CD4-positive, alpha-beta T cell treated with Interleukin-12 subunit alpha and Interleukin-12 subunit beta, for 1 hour (primary cell): ENCODE measurements around the gene BABAM2.

Experiments used
- DNase-seq: peaks from one replicate; pipeline ENCODE4 v3.0.0-alpha.2; 2020

Gene BABAM2

DNA sequence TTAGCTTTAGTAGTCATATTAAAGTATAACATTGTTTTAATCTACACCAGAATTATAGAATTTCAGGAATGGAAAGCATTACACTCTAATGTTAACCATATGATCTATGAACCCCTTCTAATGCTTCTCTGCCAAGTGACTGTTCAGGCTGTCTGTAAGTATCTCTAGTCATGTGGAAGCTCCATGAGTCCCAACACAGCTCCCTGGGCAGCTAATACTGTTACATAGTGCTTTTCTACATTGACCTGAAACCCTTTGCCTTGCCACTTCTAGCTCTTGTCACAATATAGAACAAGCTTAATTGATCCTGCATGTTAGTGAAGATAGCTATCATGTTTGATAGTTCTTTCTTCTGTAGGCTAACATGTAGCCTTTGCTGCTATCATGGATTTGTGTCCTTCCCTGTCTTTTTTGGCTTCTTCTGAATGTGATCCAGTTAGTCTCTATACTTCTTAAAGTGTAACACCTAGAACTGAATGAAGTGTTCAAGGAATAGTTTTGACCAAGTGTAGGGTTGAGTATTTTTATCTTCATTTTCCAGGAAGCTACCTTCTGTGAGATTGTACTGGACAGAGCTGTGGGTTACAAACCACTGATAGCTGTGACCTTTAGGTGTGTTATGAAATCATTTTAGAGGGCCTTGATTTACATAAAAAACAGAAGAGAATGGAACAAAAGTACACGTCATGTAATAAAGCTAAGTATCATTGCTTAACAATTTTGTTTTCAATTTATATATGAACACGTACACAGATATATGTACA, 23.7 kb downstream of the BABAM2 start:
- no peak for DNase-seq

DNA sequence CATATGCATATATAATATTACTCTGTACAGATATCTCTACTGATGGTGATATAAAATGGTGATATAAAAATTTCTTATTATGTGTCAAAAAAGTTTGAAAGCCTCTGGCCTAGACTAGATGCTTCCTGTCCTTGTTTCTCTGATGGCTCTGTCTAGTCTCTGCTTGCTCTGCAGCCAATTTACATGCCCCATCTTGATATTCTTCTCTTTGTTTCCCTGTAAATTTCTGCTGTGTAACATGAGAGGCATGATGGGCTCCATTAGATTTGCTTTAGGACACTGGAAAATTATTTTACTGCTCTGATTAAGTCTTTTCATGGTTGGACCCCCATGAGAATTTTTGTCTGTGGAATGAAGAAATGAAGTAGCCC, 24.3 kb downstream of the BABAM2 start:
- DNase-seq: no peak

DNA sequence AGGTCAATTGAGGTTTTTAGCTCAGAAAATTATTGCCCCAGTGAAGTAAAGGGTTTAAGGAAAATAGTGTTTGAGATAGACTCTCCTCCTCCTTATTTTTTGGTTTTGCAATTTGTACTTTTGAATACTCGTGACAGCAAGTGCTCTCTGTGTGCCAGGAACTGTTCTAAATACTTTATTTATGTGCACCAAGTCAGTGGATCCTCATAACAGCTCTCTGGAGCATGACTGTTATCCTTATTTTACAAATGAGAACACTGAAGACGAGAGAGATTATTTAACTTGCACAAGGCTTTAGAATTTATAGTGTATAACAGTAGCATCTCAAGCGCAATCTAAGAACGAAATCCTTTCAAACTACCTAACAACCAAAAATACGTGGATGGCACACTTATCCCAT, 24.7 kb downstream of the BABAM2 start:
- DNase-seq: no peak

DNA sequence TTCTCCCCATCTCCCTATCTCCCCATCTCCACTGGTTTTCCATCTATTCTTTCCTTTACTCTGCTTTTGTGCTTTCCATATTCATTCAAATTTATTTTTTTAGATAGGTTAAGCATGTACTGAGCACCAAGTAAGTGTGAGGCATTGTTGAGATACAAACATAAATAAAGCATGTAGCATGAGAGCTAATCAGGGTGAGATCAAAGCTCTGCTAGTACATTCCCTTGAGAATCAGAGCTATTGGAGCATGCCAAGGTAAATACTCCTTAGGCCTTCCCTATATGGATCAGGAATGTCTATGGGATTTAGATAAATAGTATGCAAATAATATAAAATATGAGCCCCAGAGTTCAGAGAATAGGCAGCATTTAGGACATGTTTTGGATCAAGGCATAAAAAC, 25.3 kb downstream of the BABAM2 start:
- DNase-seq: no peak

DNA sequence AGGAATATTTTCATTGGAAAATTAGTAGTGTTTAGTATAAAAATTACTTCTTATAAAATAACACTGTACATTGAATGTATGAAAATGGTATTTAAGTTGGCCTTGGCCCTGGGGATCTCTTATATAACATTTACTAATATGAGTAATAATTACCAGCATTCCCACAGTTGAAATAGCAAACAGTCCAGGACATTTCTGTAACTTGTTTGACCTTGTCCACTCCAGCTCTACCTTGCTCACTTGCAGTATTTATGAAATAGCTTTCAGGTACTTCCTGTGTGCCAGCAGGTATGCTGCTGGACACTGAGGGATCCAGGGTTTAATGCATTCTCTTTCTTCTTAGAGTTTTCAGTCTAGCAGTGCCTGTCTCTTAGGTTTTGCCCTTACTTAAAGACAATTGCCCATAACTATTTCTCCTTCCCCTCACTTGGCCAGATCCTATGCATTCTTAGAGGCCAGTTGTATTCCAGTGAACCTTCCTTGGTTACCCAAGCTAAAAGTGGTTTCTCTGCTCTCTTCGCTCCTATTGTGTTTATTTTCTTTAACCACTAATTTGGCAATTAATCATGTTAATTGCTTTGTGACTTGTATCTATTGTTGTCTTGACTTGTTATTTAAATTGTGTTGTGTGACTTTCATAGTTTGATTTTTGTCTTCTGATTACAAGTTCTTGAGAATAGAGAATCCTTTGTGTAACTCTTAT, 25.9 kb downstream of the BABAM2 start:
- DNase-seq: no peak

DNA sequence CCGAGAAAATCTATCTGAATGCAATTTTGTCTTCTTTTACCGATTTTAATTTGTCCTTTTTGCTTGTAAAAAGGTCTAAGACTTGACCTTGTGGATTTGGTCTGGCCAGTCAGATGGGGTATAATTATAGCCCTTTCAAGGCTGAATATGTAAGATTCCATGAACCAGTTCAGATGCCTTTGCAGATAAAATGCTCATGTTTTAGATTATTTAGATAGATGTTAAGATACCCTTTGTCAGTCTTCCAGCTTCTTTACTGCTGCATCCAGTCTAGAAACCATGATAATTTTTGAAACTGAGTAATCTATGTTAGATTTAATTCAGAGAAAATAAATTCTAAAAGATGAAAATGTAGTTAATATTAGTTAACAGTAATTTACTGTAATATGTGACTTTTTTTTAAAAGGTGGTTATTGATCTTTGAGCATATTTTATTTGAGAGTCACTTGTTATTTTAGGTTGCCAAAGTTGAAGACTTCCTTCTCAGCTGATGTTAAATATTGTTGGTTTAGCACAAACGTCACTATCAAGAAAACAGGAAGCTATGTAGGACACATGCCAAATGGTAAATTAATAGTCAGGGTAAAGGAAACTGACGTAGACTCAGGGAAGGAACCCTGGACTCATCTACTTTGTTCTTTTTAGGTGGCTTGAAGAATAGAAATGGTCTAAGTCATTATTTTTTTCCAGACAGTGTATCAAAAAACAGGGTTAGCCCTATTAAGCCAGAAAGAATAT, 29.8 kb downstream of the BABAM2 start:
- DNase-seq: peak; percentile 76

DNA sequence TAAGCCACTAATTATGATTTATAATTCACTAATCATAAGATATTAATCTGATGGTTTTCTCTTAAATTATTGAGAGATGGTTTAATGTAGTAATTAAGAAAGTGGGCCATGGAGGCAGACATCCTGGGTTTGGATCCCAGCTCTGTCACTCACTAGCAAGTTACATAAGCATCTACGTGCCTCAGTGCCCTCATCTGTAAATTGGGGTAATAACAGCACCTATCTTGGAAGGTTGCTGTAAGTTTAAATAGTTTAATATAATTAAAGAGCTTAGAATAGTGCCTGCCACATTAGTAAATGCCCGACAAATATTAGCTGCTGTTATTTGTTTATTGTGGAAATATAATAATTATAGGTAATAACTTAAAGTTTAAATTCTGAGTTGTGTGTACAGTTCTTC, 30.9 kb downstream of the BABAM2 start:
- no peak for DNase-seq

DNA sequence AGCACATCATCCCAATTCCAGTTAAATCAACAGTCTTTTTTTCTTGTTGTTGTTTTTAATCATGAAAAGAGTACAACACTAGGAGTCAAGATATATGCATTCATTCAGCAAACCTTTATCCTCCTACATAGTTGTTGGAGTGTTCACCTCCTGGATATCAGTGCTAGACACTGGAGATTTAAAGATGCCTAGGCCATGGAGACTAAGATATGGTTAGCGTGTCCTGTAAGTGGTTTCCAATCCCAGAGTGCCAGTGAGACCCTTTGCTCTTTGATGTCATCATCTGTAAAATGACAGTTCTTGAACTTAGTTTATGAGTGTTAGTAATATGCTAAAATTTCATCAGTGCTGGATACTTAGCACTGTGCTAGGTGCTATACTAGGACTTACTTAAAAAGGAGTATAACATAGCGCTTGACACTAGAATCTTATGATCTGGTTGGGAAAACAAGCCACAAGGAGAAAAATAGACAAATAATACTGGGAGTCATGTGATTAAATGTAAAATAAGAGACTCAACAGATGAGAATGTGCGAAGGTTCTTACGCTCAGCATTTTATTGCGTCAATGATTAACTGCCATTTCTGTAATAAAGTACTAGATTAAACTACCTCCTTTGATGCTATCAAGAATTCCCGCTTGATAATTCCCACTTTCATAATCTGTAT, 31.5 kb downstream of the BABAM2 start:
- DNase-seq: no peak

DNA sequence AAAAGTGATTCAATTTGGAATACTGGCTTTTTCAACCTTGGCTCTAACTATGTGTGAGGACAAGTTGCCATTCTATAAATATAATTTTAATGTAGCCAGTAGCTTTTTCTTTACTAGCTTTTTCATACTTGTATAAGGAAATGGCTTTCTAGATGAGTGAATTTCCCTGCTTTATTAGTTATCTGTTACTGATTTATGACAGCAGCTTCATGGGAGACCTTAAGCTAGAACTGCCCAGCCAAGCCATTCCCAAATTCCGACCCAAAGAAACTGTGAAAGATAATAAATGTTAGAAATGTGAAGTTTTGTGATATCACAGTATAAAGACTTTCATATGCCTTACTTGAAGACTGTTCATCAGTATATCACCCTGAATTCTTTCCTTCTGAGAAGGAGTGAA, 32.3 kb downstream of the BABAM2 start:
- no peak for DNase-seq

DNA sequence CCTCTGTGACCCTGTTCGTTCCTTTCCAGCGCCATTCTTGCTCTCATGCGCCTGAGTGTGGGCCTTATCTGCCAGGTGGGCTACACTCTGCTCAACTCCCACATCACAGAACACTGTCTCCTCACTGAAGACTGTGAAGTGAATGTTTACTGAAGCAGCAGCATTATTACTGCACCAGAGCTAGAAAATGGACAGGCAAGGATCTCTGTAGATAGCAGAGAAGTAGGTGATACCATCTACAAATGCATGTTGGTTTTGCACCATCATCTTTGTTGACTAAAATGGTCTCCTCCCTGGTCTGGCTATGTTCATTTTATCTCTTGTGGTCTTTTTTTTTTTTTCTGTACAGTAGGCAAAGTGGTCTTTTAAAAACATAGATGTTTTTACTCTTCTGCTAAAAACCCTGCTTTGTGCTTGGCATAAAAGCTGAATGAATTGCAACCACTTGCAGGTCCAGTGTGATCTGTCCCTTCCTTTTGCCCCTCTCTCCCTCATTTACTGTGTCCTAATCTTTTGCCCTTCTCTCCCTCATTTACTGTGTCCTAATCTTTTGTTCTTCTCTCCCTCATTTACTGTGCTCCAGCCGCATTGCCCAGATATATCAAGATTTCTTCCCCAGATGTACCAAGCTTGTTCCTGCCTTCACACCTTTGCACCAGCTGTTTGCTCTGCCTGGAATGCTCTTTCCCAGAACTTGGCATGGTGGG, 35.4 kb downstream of the BABAM2 start:
- DNase-seq: no peak

DNA sequence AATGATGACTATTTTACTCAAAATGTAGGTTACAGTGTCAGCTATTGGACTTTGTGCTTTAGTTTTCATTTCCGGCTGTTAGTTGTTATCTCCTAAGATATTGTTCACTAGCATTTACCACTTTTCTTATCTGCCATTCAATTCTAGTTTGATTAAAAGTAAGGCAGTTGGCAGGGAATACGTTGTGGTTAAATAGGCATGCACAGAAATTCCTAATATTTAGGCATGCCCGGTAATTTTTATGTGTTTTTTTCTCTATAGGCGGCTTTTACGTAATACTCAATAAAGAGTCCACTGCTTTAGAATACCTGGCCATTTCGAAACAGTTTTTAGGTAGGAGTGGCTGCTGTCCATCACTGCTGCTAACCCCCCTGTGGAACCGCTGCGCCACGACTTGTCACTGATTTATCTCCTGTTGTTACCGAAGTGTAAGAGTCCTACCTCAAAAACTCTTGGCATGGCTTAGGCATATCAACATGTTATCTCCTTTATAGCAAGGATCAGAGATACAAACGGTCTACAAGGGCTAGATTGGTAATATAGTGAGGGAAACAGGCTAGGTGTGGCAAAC, 39.5 kb downstream of the BABAM2 start:
- no peak for DNase-seq

DNA sequence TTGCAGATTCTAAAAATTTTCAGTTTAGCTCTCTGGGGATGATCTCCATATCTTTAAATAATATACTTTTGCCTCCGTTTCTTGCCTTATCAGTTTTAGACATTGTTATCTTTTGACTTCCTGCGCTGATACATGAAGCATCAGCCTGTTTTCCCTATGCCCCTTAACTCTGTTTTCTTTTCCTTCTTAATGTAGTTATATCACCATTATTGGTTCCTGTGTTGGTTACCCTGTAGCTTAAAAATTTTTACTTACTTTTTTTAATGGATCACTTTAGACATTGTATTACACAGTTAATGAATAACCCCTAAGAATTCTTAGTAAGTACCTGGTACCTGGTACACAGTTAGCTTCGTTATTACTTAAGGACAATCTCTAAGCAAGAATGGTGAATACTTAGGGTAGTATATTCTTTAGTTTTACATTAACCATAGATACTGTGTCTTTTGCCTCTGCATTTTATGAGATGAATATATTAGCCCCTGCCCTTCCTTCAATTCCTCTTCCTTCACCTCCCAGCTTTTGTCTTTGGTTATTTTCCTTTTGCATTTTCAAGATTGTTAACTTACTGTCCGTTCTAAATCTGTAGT, 40.9 kb downstream of the BABAM2 start:
- DNase-seq: no peak

DNA sequence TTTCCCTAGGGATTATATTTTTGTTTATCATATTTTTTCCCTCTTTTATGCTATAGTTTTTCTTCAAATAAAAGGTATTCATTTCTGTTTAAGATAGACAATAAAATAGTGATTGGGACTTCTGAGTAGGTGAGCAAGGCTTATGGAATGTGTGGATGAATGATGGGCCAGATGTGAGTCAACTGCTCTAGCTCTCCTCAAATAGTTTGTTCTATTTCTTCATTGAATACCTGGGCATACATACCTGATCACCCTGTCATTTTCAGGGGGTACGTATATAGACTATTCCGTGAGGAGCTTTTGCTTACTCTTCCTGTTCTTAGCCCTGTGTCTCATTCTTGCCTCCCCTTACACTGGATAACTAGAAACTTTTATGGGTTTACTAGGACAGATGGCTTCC, 41.9 kb downstream of the BABAM2 start:
- DNase-seq: no peak

DNA sequence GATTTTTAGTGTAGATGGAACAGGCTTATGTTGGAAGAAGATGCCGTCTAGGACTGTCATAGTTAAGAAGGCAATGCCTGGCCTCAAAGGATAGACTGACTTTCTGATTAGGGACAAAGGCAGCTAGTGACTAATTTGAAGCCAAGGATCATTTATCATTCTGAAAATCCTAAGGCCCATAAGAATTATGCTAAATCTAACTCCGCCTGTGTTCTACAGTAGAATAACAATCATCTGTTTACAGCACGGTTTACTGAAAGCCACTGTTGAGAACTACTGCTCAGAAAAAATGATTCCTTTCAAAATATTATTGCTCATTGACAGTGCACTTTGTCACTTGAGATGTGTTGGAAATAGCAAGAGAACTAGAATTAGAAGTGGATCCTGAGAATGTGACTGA, 44.5 kb downstream of the BABAM2 start:
- DNase-seq: no peak

DNA sequence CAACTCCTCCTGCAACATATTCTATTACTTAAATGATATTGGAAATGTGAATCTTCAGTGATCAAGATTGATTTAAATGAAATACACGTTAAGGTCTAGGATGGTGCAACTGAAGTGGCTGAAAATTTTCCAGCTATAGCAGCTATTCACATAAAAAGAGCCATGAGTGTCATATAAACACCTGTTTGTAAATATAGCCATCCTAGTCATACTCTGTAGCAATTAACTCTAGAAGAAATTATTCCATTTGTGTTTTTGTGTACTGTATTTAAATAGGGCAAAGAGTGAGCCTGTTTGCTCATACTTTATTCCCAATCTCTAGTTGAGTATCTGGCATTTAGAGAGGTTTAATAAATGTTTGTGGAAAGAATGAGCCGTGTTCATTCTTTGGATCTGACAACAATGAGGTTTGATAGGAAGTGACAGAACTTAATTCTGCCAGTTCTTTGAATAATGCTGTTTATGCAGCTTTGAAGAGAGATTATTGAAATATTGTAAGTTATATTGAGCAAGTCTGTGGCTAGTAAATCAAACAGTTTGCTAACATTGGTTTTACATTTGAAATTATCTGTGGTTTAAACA, 49.7 kb downstream of the BABAM2 start:
- no peak for DNase-seq

DNA sequence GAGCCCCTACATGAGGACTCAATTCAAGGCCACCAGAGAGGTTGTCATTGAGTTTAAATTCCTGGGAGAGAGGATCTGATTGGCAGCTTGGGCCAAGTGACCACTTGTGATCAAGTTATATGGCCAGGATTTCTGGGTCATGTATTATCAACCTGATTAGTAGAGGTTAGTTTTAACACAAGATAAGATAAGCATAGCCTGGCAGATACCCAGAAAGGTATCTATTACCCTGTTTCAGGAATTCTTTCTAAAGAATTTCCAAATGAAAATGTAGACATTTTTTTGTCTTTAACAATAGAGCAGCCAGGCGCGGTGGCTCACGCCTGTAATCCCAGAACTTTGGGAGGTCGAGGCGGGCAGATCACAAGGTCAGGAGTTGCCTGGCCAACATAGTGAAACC, 50.5 kb downstream of the BABAM2 start:
- DNase-seq: no peak

DNA sequence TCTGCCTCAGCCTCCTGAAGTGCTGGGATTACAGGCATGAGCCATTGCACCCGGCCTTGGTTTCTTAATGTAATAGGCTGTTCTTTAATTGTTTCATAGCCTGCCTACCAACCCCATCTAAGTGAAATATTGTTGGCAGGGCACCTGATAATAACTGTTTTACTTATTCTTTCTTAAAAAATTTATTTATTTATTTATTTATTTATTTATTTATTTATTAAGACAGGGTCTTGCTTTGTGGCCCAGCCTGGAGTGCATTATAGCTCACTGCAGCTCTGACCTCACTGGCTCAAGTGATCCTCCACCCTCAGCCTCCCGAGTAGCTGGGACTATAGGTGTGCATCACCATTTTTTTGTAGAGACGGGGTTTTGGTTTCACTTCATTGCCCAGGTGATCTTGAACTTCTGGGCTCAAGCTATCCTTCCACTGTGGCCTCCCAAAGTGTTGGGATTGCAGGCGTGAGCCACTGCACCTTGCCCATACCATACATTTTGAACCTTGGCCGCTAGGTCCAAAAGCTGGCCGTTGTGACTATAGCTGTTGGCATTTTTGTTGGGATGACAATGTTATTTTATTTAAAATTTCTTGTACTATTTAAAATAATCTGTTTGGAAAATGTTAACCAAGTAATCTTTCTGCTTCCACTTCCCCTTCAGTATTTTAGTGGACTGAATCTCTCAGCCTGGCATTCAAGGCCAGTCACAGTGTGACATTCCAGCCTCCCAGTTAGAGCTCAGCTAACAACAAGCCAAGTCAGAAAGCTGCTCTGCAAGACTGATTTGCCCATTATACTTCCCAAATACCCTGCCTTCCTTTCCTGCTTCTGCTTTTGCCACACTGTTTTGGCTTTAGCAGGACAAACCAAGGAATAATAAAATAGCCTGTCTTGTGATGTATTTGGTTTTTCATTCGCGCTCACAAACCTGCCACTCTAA, 52.4 kb downstream of the BABAM2 start:
- no peak for DNase-seq

DNA sequence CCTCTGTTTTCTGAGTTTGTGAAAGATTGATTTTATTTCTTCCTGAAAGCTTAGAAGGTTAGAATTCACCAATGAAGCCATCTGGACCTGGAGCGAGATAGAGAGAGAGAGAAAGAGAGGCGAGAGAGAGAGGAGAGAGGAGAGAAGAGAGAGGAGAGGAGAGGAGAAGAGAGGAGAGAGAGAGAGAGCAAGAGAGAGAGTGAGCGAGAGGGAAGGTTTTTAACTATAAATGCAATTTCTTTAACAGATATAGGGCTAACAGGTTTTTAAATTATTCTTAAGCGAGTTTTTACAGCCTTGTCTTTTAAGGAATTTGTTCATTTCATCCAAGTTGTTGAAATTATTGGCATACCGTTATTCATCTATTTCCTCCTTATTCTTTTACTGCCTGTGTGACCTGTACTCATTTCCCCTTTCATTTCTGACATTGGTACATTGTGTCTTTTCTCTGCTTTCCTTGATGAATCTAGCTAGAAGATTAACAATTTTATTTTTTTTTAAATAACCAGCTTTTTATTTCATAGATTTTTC, 56.1 kb downstream of the BABAM2 start:
- DNase-seq: no peak

DNA sequence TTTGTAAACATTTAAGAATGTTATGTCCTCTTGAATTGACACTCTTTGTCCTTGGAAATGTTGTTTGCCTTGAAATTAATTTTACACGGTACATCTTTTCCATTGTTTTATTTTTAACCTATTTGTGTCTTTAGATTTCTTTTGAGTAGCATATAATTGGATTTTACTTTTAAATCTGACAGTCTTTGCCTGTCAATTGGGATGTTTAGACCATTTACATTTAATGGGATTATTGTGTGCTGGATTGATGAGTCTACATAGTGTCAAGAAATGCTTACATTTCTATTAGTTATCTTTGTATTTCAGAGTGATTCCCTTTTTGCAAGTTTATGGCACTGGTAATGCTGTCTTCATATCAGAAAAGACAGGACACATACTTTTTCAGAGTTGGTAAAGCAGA, 61.5 kb downstream of the BABAM2 start:
- DNase-seq: no peak

DNA sequence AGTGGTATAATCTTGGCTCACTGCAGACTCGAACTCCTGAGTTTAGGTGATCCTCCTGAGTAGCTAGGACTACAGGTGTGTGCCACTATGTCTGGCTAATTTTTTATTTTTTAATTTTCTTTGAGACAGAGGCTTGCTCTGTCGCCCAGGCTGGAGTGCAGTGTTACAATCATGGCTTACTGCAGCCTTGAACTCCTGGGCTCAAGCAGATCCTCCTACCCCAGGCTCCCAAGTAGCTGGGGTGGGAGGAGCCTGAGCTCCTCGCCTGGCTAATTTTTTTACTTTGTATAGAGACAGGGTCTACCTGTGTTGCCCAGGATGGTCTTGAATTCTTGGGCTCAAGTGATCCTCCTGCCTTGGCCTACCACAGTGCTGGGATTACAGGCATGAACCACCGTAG, 62.5 kb downstream of the BABAM2 start:
- DNase-seq: no peak
